Panc1 (cell line): ENCODE measurements around the gene ADAMTSL3. TPM values are rescaled to one million over a fixed set of nuclear protein-coding genes. Genes with fewer than 3 reads are reported as not detected.

Experiments used
- ATAC-seq: fragments of 200-7000 bp; cut with Tn5 transposase; 2 replicates; pipeline ENCODE4 v1.9.1; 2020; ENCODE audit warnings: mild to moderate bottlenecking, moderate library complexity
- BruUV-seq: library from RNA; stranded (reverse); fragments of 400-500 nt; replicated peaks from 2 replicates; lab custom pipeline; 2021; lab: Mats Ljungman, UMichigan
- CTCF ChIA-PET: fragments of 300-600 bp; sonication (Branson Sonifier 250); formaldehyde crosslinking; loops from one replicate; lab custom pipeline; 2022; ENCODE audit warnings: antibody characterized with exemption; lab: Charles Lee
- POLR2A ChIA-PET: fragments of 300-600 bp; sonication (Branson Sonifier 250); formaldehyde crosslinking; loops from one replicate; lab custom pipeline; 2022; ENCODE audit warnings: antibody characterized with exemption; lab: Charles Lee
- DNase-seq: peaks from one replicate; pipeline ENCODE4 v3.0.0-alpha.2; 2010; ENCODE audit warnings: low read depth, low spot score
- H3K27ac ChIP-seq: 2 replicates; pipeline ENCODE4 v1.5.1; 2011; ENCODE audit warnings: mild to moderate bottlenecking, low read length, inconsistent platforms
- H3K27me3 ChIP-seq: fragments of 200-500 bp; sonication (Bioruptor generic); 2 replicates; pipeline ENCODE4 v1.6.0; 2014; ENCODE audit warnings: low read length, inconsistent platforms; ENCODE audit not compliant: control insufficient read depth, insufficient read depth
- H3K36me3 ChIP-seq: fragments of 200-500 bp; sonication (Bioruptor generic); 2 replicates; pipeline ENCODE4 v1.5.1; 2014; ENCODE audit warnings: inconsistent platforms, mild to moderate bottlenecking, low read length, moderate library complexity; ENCODE audit not compliant: control insufficient read depth, insufficient read depth
- H3K4me1 ChIP-seq: 2 replicates; pipeline ENCODE4 v1.5.1; 2011; ENCODE audit warnings: inconsistent platforms, mild to moderate bottlenecking, low read length, moderate library complexity; ENCODE audit not compliant: control insufficient read depth, insufficient read depth
- H3K4me3 ChIP-seq, 2 experiments: 2 replicates each; pipeline ENCODE4 v1.5.1; 2011 to 2012; ENCODE audit warnings: low read depth in 2 of 2, low read length in 2 of 2, mild to moderate bottlenecking in 2 of 2, inconsistent platforms in 1 of 2, moderate library complexity in 1 of 2
- H3K9me3 ChIP-seq: fragments of 200-500 bp; sonication (Bioruptor generic); 2 replicates; pipeline ENCODE4 v1.5.1; 2014; ENCODE audit warnings: low read depth, mild to moderate bottlenecking, inconsistent platforms, low read length, moderate library complexity; ENCODE audit not compliant: control insufficient read depth, insufficient read depth
- POLR2AphosphoS5 ChIP-seq: IDR thresholded peaks from 2 replicates; pipeline ENCODE4 v1.6.1; 2012; ENCODE audit warnings: mild to moderate bottlenecking, low read depth, low read length, moderate library complexity
- SIN3A ChIP-seq: IDR thresholded peaks from 2 replicates; pipeline ENCODE4 v1.6.1; 2012; ENCODE audit warnings: low read depth, mild to moderate bottlenecking, low read length, moderate library complexity, borderline replicate concordance; ENCODE audit not compliant: insufficient read depth
- TCF7L2 ChIP-seq: IDR thresholded peaks from 2 replicates; pipeline ENCODE4 v1.6.1; 2011; ENCODE audit warnings: mild to moderate bottlenecking, low read depth, low read length, inconsistent platforms
- in situ Hi-C: cut with HindIII; loops from 2 replicates; pipeline ENCODE4 v1.10.0; 2016; ENCODE audit warnings: low sequenced_read_pairs, low pct_unique_long_range_greater_than_20kb
- intact Hi-C: fragments of 100-400 bp; cut with micrococcal nuclease; formaldehyde crosslinking; loops from one replicate; pipeline ENCODE4 v1.10.0; 2022; ENCODE audit not compliant: unreplicated experiment
- total RNA-seq: library from RNA; stranded (reverse); gene quantifications from one replicate; pipeline ENCODE4 v1.2.1, GENCODE V29; 2021; ENCODE audit not compliant: unreplicated experiment
- TF ChIP-seq, protein P1 (sequence below): fragments of 450-650 bp; IDR thresholded peaks from 2 replicates; pipeline ENCODE4 v1.5.1; 2017; ENCODE audit warnings: mild to moderate bottlenecking
- TF ChIP-seq, protein P2 (sequence below), 2 experiments: IDR thresholded peaks; 2 replicates each; pipeline ENCODE4 v1.6.1; 2011 to 2012; ENCODE audit warnings: low read depth in 2 of 2, control low read depth in 1 of 2, low read length in 1 of 2, mild to moderate bottlenecking in 1 of 2, moderate library complexity in 1 of 2; ENCODE audit not compliant: insufficient read depth in 1 of 2

ADAMTSL3 gene
- total RNA-seq, 1 experiment from 2014 or later = not detected

DNA sequence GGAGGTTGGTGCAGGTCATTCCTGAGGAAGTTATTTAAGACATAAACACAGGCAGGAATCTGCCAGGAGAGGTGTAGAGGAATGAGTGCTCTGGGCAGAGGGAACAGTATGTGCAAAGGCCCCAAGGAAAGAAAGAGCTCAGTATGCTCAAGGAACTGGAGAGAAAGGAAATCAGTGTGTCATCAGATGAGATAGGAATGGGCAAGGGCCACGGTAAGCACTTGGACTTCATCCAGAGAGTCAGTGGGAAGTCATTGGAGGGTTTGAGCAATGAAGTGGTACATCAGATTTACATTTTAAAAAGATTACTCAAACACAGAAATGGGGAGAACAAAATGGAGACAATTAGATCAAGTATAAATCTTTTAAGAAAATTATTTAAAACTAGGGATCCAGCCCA is 272.2 kb downstream of the ADAMTSL3 start:
- POLR2A ChIA-PET = no interaction called here
- Histone ChIP-seq H3K27ac (no peak overlapping the region), H3K36me3 (no peaks in the 10 kb centered on the region), H3K9me3 (no peaks in the 10 kb centered on the region), H3K4me3 (no peak overlapping the region), H3K27me3 (no peaks in the 10 kb centered on the region), H3K4me1 (no peaks in the 10 kb centered on the region)
- CTCF ChIA-PET = no interaction called here
- BruUV-seq = no TSS peak
- intact Hi-C loops = no loop called here
- DNase-seq = no peak
- in situ Hi-C loops = no loop called here
- TF ChIP-seq TCF7L2 = no peak
- no peak for TF ChIP-seq SIN3A
- TF ChIP-seq, protein P1, sequence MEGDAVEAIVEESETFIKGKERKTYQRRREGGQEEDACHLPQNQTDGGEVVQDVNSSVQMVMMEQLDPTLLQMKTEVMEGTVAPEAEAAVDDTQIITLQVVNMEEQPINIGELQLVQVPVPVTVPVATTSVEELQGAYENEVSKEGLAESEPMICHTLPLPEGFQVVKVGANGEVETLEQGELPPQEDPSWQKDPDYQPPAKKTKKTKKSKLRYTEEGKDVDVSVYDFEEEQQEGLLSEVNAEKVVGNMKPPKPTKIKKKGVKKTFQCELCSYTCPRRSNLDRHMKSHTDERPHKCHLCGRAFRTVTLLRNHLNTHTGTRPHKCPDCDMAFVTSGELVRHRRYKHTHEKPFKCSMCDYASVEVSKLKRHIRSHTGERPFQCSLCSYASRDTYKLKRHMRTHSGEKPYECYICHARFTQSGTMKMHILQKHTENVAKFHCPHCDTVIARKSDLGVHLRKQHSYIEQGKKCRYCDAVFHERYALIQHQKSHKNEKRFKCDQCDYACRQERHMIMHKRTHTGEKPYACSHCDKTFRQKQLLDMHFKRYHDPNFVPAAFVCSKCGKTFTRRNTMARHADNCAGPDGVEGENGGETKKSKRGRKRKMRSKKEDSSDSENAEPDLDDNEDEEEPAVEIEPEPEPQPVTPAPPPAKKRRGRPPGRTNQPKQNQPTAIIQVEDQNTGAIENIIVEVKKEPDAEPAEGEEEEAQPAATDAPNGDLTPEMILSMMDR = no peak
- TF ChIP-seq, protein P2, sequence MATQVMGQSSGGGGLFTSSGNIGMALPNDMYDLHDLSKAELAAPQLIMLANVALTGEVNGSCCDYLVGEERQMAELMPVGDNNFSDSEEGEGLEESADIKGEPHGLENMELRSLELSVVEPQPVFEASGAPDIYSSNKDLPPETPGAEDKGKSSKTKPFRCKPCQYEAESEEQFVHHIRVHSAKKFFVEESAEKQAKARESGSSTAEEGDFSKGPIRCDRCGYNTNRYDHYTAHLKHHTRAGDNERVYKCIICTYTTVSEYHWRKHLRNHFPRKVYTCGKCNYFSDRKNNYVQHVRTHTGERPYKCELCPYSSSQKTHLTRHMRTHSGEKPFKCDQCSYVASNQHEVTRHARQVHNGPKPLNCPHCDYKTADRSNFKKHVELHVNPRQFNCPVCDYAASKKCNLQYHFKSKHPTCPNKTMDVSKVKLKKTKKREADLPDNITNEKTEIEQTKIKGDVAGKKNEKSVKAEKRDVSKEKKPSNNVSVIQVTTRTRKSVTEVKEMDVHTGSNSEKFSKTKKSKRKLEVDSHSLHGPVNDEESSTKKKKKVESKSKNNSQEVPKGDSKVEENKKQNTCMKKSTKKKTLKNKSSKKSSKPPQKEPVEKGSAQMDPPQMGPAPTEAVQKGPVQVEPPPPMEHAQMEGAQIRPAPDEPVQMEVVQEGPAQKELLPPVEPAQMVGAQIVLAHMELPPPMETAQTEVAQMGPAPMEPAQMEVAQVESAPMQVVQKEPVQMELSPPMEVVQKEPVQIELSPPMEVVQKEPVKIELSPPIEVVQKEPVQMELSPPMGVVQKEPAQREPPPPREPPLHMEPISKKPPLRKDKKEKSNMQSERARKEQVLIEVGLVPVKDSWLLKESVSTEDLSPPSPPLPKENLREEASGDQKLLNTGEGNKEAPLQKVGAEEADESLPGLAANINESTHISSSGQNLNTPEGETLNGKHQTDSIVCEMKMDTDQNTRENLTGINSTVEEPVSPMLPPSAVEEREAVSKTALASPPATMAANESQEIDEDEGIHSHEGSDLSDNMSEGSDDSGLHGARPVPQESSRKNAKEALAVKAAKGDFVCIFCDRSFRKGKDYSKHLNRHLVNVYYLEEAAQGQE (IDR thresholded peaks at IDR 0.05; ENCODE audit: insufficient read depth in 1 of 2, low read depth in 2 of 2, low read length in 1 of 2) = no peak
- TF ChIP-seq POLR2AphosphoS5 = no peak
- ATAC-seq = no peak

DNA sequence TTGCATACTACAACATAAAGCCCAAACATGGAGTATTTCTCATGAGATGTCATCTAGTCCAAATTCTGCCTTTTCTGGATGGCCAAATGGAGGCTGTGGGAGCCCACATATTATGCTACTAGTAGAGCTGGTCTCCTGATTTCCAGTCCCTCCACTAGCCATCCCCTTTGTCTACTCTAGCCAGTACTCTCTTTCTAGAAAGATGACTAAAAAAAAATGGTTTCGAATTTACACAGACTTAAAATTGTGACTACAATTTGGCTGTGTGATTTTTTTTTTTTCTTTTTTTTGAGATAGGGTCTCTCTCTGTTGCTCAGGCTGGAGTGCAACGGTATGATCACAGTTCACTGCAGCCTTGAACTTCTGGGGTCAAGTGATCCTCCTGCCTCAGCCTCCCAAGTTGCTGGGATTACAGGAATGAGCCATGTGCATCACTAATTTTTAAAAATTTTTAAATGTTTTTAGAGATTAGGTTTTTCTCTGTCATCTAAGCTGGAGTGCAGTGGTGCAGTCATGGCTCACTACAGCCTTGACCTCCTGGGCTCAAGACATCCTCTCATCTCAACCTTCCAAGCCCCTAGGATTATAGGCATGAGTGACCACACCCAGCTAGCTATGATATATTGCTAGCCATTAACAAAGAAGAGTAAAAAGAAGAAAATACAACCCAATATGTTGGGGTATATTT is 273.9 kb downstream of the ADAMTSL3 start:
- BruUV-seq = no TSS peak
- in situ Hi-C loops = no loop called here
- Histone ChIP-seq H3K9me3 (no peaks in the 10 kb centered on the region), H3K27me3 (no peaks in the 10 kb centered on the region), H3K4me1 (no peaks in the 10 kb centered on the region), H3K36me3 (no peaks in the 10 kb centered on the region), H3K4me3 (no peak overlapping the region), H3K27ac (no peak overlapping the region)
- no peak for TF ChIP-seq TCF7L2
- TF ChIP-seq, protein P2 (IDR thresholded peaks at IDR 0.05; ENCODE audit: insufficient read depth in 1 of 2, low read depth in 2 of 2, low read length in 1 of 2) = no peak
- TF ChIP-seq, protein P1 = no peak
- TF ChIP-seq POLR2AphosphoS5 = no peak
- TF ChIP-seq SIN3A = no peak
- intact Hi-C loops = no loop called here
- no peak for DNase-seq
- POLR2A ChIA-PET = no interaction called here
- no peak for ATAC-seq
- CTCF ChIA-PET = no interaction called here
